GM12801 (cell line): Measurements from ENCODE around the gene KRTAP12-2.

ENCODE experiments used
- CTCF ChIP-seq: IDR thresholded peaks from one replicate; pipeline ENCODE4 v1.5.1; 2011; ENCODE audit warnings: control low read depth; ENCODE audit not compliant: insufficient read length; ENCODE audit errors: extremely low read depth

Gene KRTAP12-2

GRCh38 chr21:44637018-44637850 is 29.5 kb downstream of the KRTAP12-2 start, which contains the start of gene KRTAP10-10:
Gene KRTAP10-10 (plus strand): TSS chr21:44637356. CDS start chr21:44637418, 62 bp downstream.
- TF ChIP-seq CTCF: no peak

GRCh38 chr21:44636209-44637017 is 30.3 kb downstream of the KRTAP12-2 start:
- no peak for TF ChIP-seq CTCF

- no peak for TF ChIP-seq CTCF
These were observed 34.7 kb downstream of the KRTAP12-2 start for GRCh38 chr21:44632067-44632466.

GRCh38 chr21:44630440-44630839 is 36.3 kb downstream of the KRTAP12-2 start:
- TF ChIP-seq CTCF: no peak

- no peak for TF ChIP-seq CTCF
These were observed 37.9 kb downstream of the KRTAP12-2 start for GRCh38 chr21:44628707-44629391.

GRCh38 chr21:44626673-44627143 is 40.0 kb downstream of the KRTAP12-2 start, which contains the start of gene KRTAP10-9:
Gene KRTAP10-9 (plus strand): TSS chr21:44627093. CDS start chr21:44627172, 79 bp downstream.
- no peak for TF ChIP-seq CTCF

- no peak for TF ChIP-seq CTCF
These were observed 40.5 kb downstream of the KRTAP12-2 start for GRCh38 chr21:44626262-44626661.
